Spleen (tissue), 3 donors: Measurements from ENCODE around the gene GPC3.

Experiments used
- POLR2A ChIP-seq, 3 donors: fragments of 450-650 bp; IDR thresholded peaks; one replicate each; pipeline ENCODE4 v1.5.1; 2017; ENCODE audit warnings: antibody characterized with exemption in 3 of 3, mild to moderate bottlenecking in 1 of 3
- POLR2AphosphoS5 ChIP-seq, 3 donors: sonication (generic); formaldehyde crosslinking; IDR thresholded peaks; one replicate each; pipeline ENCODE4 v1.5.1; 2017; ENCODE audit warnings: antibody characterized with exemption in 3 of 3

DNA sequence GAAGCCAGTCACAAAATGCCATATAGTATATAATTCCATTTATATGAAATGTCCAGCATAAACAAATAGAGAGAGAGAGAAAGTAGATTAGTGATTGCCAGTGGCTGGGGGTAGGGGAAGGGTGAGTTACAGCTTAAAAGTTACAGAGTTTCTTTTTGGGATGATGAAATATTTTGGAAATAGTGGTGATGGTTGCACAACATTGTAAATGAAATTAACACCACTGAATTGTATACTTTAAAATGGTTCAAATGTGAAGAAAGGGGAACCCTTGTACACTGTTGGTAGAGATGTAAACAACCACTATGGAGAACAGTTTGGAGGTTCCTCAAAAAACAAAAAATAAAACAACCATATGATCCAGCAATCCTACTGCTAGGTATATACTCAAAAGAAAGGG, 439.0 kb downstream of the GPC3 start:
- TF ChIP-seq POLR2A (IDR thresholded peaks at IDR 0.05) (no peak), POLR2AphosphoS5 (IDR thresholded peaks at IDR 0.05) (no peak)
